Measurements from ENCODE around the gene TMEM88. TPM values are rescaled to one million over a fixed set of nuclear protein-coding genes. Genes with fewer than 3 reads are reported as not detected.
"Not testable (repeated sequence)": the region's sequence is repeated elsewhere in the genome, so short reads cannot be mapped to it uniquely, and the experiment has no call there.

Gene TMEM88, protein sequence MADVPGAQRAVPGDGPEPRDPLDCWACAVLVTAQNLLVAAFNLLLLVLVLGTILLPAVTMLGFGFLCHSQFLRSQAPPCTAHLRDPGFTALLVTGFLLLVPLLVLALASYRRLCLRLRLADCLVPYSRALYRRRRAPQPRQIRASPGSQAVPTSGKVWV
- total RNA-seq = 1 to 10 TPM; 2.2 to 2.4 TPM

GRCh38 chr17:7854851-7855659 lies at the start of gene TMEM88:
Gene TMEM88 (plus strand): TSS chr17:7855066. CDS start chr17:7855075, 9 bp downstream.
- CTCF ChIA-PET = interaction anchor here (1.0 to 2.6 kb wide), 2 partner anchors 10 to 20 kb away, joined by 3 to 32 read pairs; no protein-coding TSS in a partner anchor

GRCh38 chr17:7806587-7806986 lies 48.3 kb upstream of the TMEM88 start:
- peaks cover 13% of the 10 kb centered on the region for H3K27me3 Mint-ChIP-seq
- H3K36me3 Mint-ChIP-seq = no peaks in the 10 kb centered on the region
- no peak overlapping the region for H3K27ac Mint-ChIP-seq
- ChIA-PET POLR2A (no interaction called here), CTCF (no interaction called here)
- no peak for DNase-seq
- no peaks in the 10 kb centered on the region for H3K4me1 Mint-ChIP-seq (ENCODE audit: low read depth)
- H3K9me3 Mint-ChIP-seq = no peaks in the 10 kb centered on the region
- intact Hi-C loops (cut with micrococcal nuclease) = no loop called here
- no peak overlapping the region for H3K4me3 Mint-ChIP-seq

More at GRCh38 chr17:7854851-7855659, at the start of gene TMEM88:
- H3K4me1 Mint-ChIP-seq (ENCODE audit: low read depth) = peaks cover 44% of the 10 kb centered on the region
- no peaks in the 10 kb centered on the region for H3K27me3 Mint-ChIP-seq
- no peak within 1 kb of the TSS for H3K4me3 Mint-ChIP-seq
- intact Hi-C loops (cut with micrococcal nuclease) = loop anchor here (10.0 kb wide), 1 partner anchor 110 kb away; no protein-coding TSS in a partner anchor
- H3K27ac Mint-ChIP-seq = no peak within 1 kb of the TSS
- peak; percentile 11 for DNase-seq
- POLR2A ChIA-PET = interaction anchor here (0.7 to 1.0 kb wide), 2 partner anchors 18 to 136 kb away, joined by 3 read pairs; no protein-coding TSS in a partner anchor
- H3K36me3 Mint-ChIP-seq = peaks cover 30% of the 10 kb centered on the region
- no peaks in the 10 kb centered on the region for H3K9me3 Mint-ChIP-seq

GRCh38 chr17:7807206-7807605 lies 47.7 kb upstream of the TMEM88 start:
- intact Hi-C loops (cut with micrococcal nuclease) = no loop called here

DNA sequence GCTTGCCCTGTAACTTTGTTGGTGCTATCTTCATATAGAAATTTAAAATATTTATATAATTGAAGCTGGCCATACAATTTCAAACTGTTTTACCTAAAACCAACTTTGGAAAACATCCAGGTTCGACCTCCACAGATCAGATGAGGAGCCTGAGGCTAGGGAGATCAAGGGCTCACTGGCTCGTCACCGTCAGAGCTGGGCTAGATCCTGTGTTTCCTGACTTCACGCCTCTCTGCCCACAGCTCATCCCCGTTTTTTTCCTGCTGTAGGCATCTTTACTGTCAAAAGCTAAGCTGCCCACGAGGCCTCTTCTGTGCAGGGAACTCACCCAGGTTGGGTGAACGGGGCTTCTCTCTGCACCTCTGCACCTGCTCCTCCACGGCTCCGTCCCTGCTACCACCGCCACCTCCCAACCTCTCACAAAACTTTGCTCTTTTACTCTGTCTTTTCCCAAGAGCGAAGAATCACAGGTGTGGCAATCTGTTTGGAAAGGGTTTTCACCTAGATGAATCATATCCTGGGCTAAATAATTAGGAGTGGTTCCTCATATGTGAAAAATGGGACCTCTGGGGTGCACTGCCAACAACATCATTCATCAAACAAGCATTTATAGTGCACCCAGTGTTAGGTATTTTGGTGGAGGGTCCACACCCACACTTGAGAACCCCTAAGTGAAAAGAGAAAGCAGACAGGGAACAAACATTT lies 45.6 kb upstream of the TMEM88 start:
- Mint-ChIP-seq H3K4me1 (ENCODE audit: low read depth) (no peaks in the 10 kb centered on the region), H3K9me3 (no peaks in the 10 kb centered on the region), H3K36me3 (no peaks in the 10 kb centered on the region), H3K27ac (no peak overlapping the region), H3K27me3 (peaks cover 10% of the 10 kb centered on the region), H3K4me3 (no peak overlapping the region)
- DNase-seq = no peak
- intact Hi-C loops (cut with micrococcal nuclease) = no loop called here
- CTCF ChIA-PET = no interaction called here
- POLR2A ChIA-PET = no interaction called here

More at GRCh38 chr17:7807206-7807605, 47.7 kb upstream of the TMEM88 start:
- ChIA-PET CTCF (no interaction called here), POLR2A (no interaction called here)
- Mint-ChIP-seq H3K27ac (no peak overlapping the region), H3K36me3 (no peaks in the 10 kb centered on the region), H3K9me3 (no peaks in the 10 kb centered on the region), H3K27me3 (peaks cover 13% of the 10 kb centered on the region), H3K4me1 (ENCODE audit: low read depth) (no peaks in the 10 kb centered on the region), H3K4me3 (no peak overlapping the region)
- no peak for DNase-seq

- H3K27me3 Mint-ChIP-seq; DNase-seq; CTCF ChIA-PET; H3K36me3 Mint-ChIP-seq; H3K27ac Mint-ChIP-seq; POLR2A ChIA-PET; H3K9me3 Mint-ChIP-seq; H3K4me1 Mint-ChIP-seq (ENCODE audit: low read depth); H3K4me3 Mint-ChIP-seq; intact Hi-C loops (cut with micrococcal nuclease): not testable (repeated sequence)
Observed at GRCh38 chr17:7809791-7810343, 45.0 kb upstream of the TMEM88 start.

GRCh38 chr17:7811251-7811650 lies 43.6 kb upstream of the TMEM88 start:
- Mint-ChIP-seq H3K27ac (no peak overlapping the region), H3K36me3 (no peaks in the 10 kb centered on the region), H3K4me1 (ENCODE audit: low read depth) (no peaks in the 10 kb centered on the region), H3K4me3 (no peak overlapping the region), H3K27me3 (peaks cover 6% of the 10 kb centered on the region), H3K9me3 (no peaks in the 10 kb centered on the region)
- intact Hi-C loops (cut with micrococcal nuclease) = no loop called here
- no peak for DNase-seq
- CTCF ChIA-PET = interaction anchor here (0.5 to 1.0 kb wide), 3 partner anchors 101 to 179 kb away, joined by 3 read pairs; no protein-coding TSS in a partner anchor
- POLR2A ChIA-PET = no interaction called here

DNA sequence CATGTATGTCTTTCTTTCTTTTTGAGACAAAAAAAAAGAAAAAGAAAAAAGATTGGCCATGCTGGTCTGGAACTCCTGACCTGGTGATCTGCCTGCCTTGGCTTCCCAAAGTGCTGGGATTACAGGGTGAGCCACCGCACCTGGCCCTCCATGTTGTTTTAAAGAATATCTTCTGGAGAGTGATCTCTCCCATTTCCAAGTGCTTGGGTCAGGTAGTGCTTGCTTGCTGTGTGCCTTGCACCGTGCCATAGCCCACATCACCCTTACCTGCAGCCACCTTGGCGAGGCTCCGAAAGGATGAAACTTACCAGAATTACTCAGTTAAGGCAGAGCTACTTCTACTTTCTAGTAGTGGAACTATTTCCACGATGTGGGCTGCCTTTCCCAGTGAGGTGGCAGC lies 39.9 kb upstream of the TMEM88 start:
- ChIA-PET POLR2A (no interaction called here), CTCF (interaction anchor here (1.1 kb wide), 2 partner anchors 175 to 278 kb away, joined by 3 read pairs; no protein-coding TSS in a partner anchor)
- Mint-ChIP-seq H3K27me3 (no peaks in the 10 kb centered on the region), H3K9me3 (no peaks in the 10 kb centered on the region), H3K4me1 (ENCODE audit: low read depth) (no peaks in the 10 kb centered on the region), H3K4me3 (no peak overlapping the region), H3K36me3 (no peaks in the 10 kb centered on the region), H3K27ac (no peak overlapping the region)
- intact Hi-C loops (cut with micrococcal nuclease) = no loop called here
- DNase-seq = no peak

DNA sequence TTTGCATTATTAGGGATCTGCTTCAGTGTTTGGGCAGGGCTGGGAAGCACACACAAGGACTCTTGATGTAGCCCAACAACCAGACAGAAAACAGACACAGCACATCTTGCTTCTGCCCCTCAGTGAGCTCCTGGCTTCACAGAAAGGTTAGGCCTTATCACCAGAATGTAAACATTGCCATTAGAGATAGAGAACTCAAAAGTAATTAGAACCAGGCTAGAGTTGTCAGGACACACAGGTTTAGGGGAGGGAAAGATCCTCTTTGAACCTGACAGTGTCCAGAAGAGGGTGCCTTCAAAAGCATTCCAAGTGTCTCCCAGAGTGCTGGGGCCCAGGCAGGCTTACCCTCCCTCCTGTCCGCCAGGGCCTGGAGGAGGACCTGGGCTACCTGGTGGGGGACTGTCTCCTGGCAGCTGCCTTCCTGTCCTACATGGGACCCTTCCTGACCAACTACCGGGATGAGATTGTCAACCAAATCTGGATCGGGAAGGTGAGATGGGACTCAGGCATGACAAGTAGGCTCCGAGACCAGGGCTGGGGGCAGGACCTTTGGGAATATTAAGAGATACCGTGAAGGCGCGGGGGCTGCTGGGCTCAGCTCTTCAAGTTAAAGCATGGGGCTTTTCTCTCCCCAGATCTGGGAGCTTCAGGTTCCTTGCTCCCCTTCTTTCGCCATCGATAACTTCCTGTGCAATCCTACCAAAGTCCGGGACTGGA lies 37.8 kb upstream of the TMEM88 start:
- intact Hi-C loops (cut with micrococcal nuclease) = no loop called here
- no peak for DNase-seq
- Mint-ChIP-seq H3K36me3 (no peaks in the 10 kb centered on the region), H3K4me3 (no peak overlapping the region), H3K27me3 (no peaks in the 10 kb centered on the region), H3K4me1 (ENCODE audit: low read depth) (no peaks in the 10 kb centered on the region), H3K9me3 (no peaks in the 10 kb centered on the region), H3K27ac (no peak overlapping the region)
- CTCF ChIA-PET = interaction anchor here (0.8 to 1.7 kb wide), 2 partner anchors 172 to 173 kb away, joined by 3 to 5 read pairs; no protein-coding TSS in a partner anchor
- POLR2A ChIA-PET = interaction anchor here (0.6 kb wide), 1 partner anchor 180 kb away, joined by 4 read pairs; no protein-coding TSS in a partner anchor

GRCh38 chr17:7817643-7817964 lies 37.3 kb upstream of the TMEM88 start:
- Mint-ChIP-seq H3K27ac (no peak overlapping the region), H3K27me3 (no peaks in the 10 kb centered on the region), H3K4me3 (no peak overlapping the region), H3K9me3 (no peaks in the 10 kb centered on the region), H3K4me1 (ENCODE audit: low read depth) (no peaks in the 10 kb centered on the region), H3K36me3 (no peaks in the 10 kb centered on the region)
- CTCF ChIA-PET = no interaction called here
- intact Hi-C loops (cut with micrococcal nuclease) = no loop called here
- DNase-seq = no peak
- POLR2A ChIA-PET = no interaction called here

DNA sequence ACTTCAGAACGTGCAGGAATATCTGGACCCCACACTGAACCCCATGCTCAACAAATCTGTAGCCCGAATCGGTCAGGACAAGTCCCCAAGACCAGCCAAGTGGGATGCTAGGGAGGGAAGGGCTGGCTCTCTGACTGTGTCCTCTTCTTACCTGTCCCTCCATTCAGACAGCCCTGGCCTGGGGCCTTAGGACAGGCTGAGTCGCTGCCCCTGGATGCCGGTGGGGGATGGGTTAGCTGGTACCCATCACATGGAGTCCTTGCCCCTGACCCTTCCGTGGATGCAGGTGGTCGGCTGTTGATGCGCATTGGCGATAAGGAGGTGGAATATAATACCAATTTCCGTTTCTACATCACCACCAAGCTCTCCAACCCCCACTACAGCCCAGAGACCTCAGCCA lies 36.8 kb upstream of the TMEM88 start:
- no peaks in the 10 kb centered on the region for H3K9me3 Mint-ChIP-seq
- ChIA-PET POLR2A (no interaction called here), CTCF (interaction anchor here (1.0 kb wide), 1 partner anchor 48 kb away, joined by 3 read pairs; no protein-coding TSS in a partner anchor)
- intact Hi-C loops (cut with micrococcal nuclease) = no loop called here
- H3K4me3 Mint-ChIP-seq = no peak overlapping the region
- H3K4me1 Mint-ChIP-seq (ENCODE audit: low read depth) = no peaks in the 10 kb centered on the region
- H3K36me3 Mint-ChIP-seq = no peaks in the 10 kb centered on the region
- H3K27ac Mint-ChIP-seq = no peak overlapping the region
- DNase-seq = no peak
- no peaks in the 10 kb centered on the region for H3K27me3 Mint-ChIP-seq

GRCh38 chr17:7818746-7819645 lies 35.9 kb upstream of the TMEM88 start:
- Mint-ChIP-seq H3K27me3 (no peaks in the 10 kb centered on the region), H3K4me1 (ENCODE audit: low read depth) (no peaks in the 10 kb centered on the region), H3K36me3 (no peaks in the 10 kb centered on the region)

More at GRCh38 chr17:7818746-7819645, 35.9 kb upstream of the TMEM88 start:
- POLR2A ChIA-PET = interaction anchor here (0.6 kb wide), 1 partner anchor 133 kb away, joined by 3 read pairs; no protein-coding TSS in a partner anchor
- intact Hi-C loops (cut with micrococcal nuclease) = no loop called here
- DNase-seq = no peak
- CTCF ChIA-PET = interaction anchor here (0.5 to 1.2 kb wide), 4 partner anchors 15 to 328 kb away, joined by 3 to 5 read pairs (median 3); no protein-coding TSS in a partner anchor
- H3K27ac Mint-ChIP-seq = no peak overlapping the region
- H3K9me3 Mint-ChIP-seq = no peaks in the 10 kb centered on the region
- H3K4me3 Mint-ChIP-seq = no peak overlapping the region
